HL-60 (cell line): ENCODE measurements around the gene SEL1L2.

ENCODE experiments used
- DNase-seq, 2 experiments: peaks; one replicate each; pipeline ENCODE4 v3.0.0-alpha.2; 2010 to 2020; ENCODE audit warnings: low read depth in 1 of 2, low spot score in 1 of 2
- H3K27ac ChIP-seq: fragments of 250-450 bp; sonication (Bioruptor Pico); replicated peaks from 2 replicates; pipeline ENCODE4 v1.5.1; 2020; ENCODE audit warnings: mild to moderate bottlenecking, moderate library complexity
- H3K27me3 ChIP-seq: fragments of 250-450 bp; sonication (Bioruptor Pico); 2 replicates; pipeline ENCODE4 v1.5.1; 2021; ENCODE audit warnings: mild to moderate bottlenecking, moderate library complexity; ENCODE audit not compliant: insufficient read depth, poor library complexity, severe bottlenecking
- H3K4me3 ChIP-seq: replicated peaks from 2 replicates; pipeline ENCODE4 v1.5.1; 2011; ENCODE audit warnings: mild to moderate bottlenecking, control low read depth, low read length; ENCODE audit not compliant: insufficient read depth
- GABPA ChIP-seq: IDR thresholded peaks from 2 replicates; pipeline ENCODE4 v1.6.1; 2012; ENCODE audit warnings: low read depth
- POLR2AphosphoS5 ChIP-seq: IDR thresholded peaks from 2 replicates; pipeline ENCODE4 v1.6.1; 2012; ENCODE audit warnings: low read depth
- SPI1 ChIP-seq: IDR thresholded peaks from 2 replicates; pipeline ENCODE4 v1.6.1; 2012; ENCODE audit warnings: low read depth, mild to moderate bottlenecking, borderline replicate concordance
- TF ChIP-seq, protein P1 (sequence below): IDR thresholded peaks from one replicate; pipeline ENCODE4 v1.5.1; 2011; ENCODE audit warnings: low read length, control low read depth, inconsistent platforms; ENCODE audit not compliant: insufficient read depth
- TF ChIP-seq, protein P2 (sequence below): IDR thresholded peaks from 2 replicates; pipeline ENCODE4 v1.6.1; 2012; ENCODE audit warnings: low read depth; ENCODE audit not compliant: insufficient replicate concordance

The SEL1L2 gene

GRCh38 chr20:13821876-13822275 is 168.5 kb downstream of the SEL1L2 start:
- TF ChIP-seq, protein P1, sequence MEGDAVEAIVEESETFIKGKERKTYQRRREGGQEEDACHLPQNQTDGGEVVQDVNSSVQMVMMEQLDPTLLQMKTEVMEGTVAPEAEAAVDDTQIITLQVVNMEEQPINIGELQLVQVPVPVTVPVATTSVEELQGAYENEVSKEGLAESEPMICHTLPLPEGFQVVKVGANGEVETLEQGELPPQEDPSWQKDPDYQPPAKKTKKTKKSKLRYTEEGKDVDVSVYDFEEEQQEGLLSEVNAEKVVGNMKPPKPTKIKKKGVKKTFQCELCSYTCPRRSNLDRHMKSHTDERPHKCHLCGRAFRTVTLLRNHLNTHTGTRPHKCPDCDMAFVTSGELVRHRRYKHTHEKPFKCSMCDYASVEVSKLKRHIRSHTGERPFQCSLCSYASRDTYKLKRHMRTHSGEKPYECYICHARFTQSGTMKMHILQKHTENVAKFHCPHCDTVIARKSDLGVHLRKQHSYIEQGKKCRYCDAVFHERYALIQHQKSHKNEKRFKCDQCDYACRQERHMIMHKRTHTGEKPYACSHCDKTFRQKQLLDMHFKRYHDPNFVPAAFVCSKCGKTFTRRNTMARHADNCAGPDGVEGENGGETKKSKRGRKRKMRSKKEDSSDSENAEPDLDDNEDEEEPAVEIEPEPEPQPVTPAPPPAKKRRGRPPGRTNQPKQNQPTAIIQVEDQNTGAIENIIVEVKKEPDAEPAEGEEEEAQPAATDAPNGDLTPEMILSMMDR: no peak
- TF ChIP-seq SPI1 (no peak), POLR2AphosphoS5 (no peak), GABPA (no peak)
- TF ChIP-seq, protein P2, sequence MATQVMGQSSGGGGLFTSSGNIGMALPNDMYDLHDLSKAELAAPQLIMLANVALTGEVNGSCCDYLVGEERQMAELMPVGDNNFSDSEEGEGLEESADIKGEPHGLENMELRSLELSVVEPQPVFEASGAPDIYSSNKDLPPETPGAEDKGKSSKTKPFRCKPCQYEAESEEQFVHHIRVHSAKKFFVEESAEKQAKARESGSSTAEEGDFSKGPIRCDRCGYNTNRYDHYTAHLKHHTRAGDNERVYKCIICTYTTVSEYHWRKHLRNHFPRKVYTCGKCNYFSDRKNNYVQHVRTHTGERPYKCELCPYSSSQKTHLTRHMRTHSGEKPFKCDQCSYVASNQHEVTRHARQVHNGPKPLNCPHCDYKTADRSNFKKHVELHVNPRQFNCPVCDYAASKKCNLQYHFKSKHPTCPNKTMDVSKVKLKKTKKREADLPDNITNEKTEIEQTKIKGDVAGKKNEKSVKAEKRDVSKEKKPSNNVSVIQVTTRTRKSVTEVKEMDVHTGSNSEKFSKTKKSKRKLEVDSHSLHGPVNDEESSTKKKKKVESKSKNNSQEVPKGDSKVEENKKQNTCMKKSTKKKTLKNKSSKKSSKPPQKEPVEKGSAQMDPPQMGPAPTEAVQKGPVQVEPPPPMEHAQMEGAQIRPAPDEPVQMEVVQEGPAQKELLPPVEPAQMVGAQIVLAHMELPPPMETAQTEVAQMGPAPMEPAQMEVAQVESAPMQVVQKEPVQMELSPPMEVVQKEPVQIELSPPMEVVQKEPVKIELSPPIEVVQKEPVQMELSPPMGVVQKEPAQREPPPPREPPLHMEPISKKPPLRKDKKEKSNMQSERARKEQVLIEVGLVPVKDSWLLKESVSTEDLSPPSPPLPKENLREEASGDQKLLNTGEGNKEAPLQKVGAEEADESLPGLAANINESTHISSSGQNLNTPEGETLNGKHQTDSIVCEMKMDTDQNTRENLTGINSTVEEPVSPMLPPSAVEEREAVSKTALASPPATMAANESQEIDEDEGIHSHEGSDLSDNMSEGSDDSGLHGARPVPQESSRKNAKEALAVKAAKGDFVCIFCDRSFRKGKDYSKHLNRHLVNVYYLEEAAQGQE: no peak
- DNase-seq: peak; percentile 43 to 63
- H3K4me3 ChIP-seq: no peak overlapping the region

DNA sequence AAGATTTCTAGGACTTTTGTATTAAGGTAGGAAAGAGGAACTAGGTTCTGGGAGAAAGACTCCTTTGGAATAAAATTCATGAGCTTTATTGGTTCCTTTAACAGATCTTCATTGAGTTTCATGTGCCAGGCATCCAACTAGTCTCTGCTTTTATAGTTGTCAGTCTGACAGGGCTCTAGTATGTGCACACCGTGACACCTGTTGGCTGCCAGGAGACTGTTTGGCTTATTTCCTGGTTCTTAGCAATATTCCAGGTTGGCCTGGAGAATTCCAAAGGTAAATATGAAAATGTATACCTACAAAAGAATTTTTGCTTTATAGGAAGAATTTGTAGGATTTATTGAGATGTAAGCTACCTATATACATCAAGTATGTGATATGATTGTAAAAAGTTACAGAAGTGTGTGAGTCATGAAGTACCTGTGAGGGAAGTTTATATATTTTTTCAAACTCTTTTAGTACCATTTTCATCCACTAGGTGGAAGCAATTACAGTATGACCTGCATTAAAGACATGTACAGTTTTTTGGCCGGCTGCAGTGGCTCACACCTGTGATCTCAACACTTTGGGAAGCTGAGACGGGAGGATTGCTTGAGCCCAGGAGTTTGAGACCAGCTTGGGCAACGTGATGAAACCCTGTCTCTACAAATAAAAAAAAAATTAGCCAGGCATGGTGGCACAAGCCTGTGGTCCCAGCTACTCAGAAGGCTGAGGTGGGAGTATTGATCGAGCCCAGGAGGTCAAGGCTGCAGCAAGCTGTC is 170.3 kb downstream of the SEL1L2 start:
- TF ChIP-seq, protein P2: no peak
- no peak for TF ChIP-seq POLR2AphosphoS5
- TF ChIP-seq, protein P1: peak; percentile 8
- no peak for TF ChIP-seq GABPA
- TF ChIP-seq SPI1: no peak
- H3K27me3 ChIP-seq: no peaks in the 10 kb centered on the region
- no peak overlapping the region for H3K27ac ChIP-seq
- no peak overlapping the region for H3K4me3 ChIP-seq
- DNase-seq: peak; percentile 35

More at GRCh38 chr20:13821876-13822275, 168.5 kb downstream of the SEL1L2 start:
- no peak overlapping the region for H3K27ac ChIP-seq
- H3K27me3 ChIP-seq: no peaks in the 10 kb centered on the region

DNA sequence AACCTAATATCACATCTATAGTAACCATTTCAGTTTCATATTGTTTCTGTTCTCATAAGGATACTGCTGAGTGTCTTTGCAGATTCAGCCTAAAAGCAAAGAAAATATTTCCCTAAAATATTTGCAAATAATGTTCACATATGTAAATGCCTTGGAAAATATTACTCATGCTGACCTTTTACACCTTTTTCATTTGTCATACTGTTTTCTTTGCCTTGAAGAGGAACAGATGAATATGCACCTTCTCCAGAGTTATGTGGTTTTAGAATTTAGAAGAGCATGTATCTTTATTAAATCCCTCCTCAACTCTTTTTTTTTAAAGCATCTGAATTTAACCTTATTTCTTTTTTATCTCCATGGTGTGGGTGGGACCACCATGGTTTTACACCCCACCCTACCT is 173.1 kb downstream of the SEL1L2 start:
- no peak for DNase-seq
- H3K4me3 ChIP-seq: no peak overlapping the region
- no peak for TF ChIP-seq GABPA
- H3K27me3 ChIP-seq: no peaks in the 10 kb centered on the region
- no peak overlapping the region for H3K27ac ChIP-seq

DNA sequence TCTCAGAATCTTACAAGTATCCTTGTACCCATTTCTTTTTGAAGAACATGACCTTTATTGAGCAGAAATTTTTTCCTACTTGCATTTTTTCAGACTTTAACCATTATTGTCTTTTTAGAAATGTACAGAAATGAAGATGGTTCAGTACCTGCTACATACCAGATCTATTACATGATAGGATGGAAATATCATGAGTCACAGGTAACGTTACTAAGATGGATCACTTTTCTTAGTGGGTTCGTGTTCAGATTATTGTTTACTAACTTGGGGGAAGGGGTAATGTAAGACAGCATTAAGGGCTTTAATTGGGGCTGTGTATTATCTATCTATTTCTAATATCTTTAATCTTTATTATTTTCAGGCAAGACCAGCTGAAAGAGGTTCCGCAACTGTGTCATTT is 173.7 kb downstream of the SEL1L2 start:
- Histone ChIP-seq H3K4me3 (no peak overlapping the region), H3K27ac (no peak overlapping the region)

More for the DNA sequence above, 173.7 kb downstream of the SEL1L2 start:
- no peaks in the 10 kb centered on the region for H3K27me3 ChIP-seq
- TF ChIP-seq POLR2AphosphoS5 (no peak), GABPA (no peak), SPI1 (no peak)
- TF ChIP-seq, protein P1: no peak
- TF ChIP-seq, protein P2: no peak
- DNase-seq: no peak
